IMR-90 (cell line): ENCODE measurements around the gene SLC39A11. TPM values are rescaled to one million over a fixed set of nuclear protein-coding genes. Genes with fewer than 3 reads are reported as not detected.

ENCODE experiments used
- ATAC-seq: fragments of 200-7000 bp; cut with Tn5 transposase; 2 replicates; pipeline ENCODE4 v1.9.1; 2020; ENCODE audit warnings: low read depth, mild to moderate bottlenecking, moderate library complexity
- BruUV-seq: library from RNA; stranded (reverse); fragments of 400-500 nt; replicated peaks from 2 replicates; lab custom pipeline; 2021; lab: Mats Ljungman, UMichigan
- CTCF ChIA-PET: fragments of 300-600 bp; formaldehyde crosslinking; extraction: SDS; loops from one replicate; lab custom pipeline; 2021; ENCODE audit warnings: antibody characterized with exemption; lab: Yijun Ruan, JAX
- POLR2A ChIA-PET: fragments of 300-600 bp; sonication (Branson Sonifier 250); formaldehyde crosslinking; loops from one replicate; lab custom pipeline; 2022; ENCODE audit warnings: antibody characterized with exemption; ENCODE audit not compliant: unreplicated experiment; lab: Charles Lee
- DNase-seq: peaks from one replicate; pipeline ENCODE4 v3.0.0; 2013
- H2AFZ ChIP-seq: replicated peaks from 2 replicates; pipeline ENCODE3; 2013; ENCODE audit warnings: low read length, mild to moderate bottlenecking; ENCODE audit not compliant: poor library complexity
- H2AK5ac ChIP-seq: 2 replicates; pipeline ENCODE4 v1.6.1; 2013; ENCODE audit warnings: low read depth, low read length, inconsistent platforms
- H2AK9ac ChIP-seq: replicated peaks from 2 replicates; pipeline ENCODE3; 2013; ENCODE audit warnings: mild to moderate bottlenecking, low read depth, low read length, moderate library complexity; ENCODE audit not compliant: poor library complexity
- H2BK120ac ChIP-seq: 2 replicates; pipeline ENCODE4 v1.6.1; 2013; ENCODE audit warnings: low read depth, low read length, inconsistent platforms
- H2BK15ac ChIP-seq: 3 replicates; pipeline ENCODE4 v1.6.1; 2013; ENCODE audit warnings: low read depth, low read length, inconsistent platforms
- H2BK20ac ChIP-seq: 2 replicates; pipeline ENCODE4 v1.6.1; 2013; ENCODE audit warnings: low read depth, mild to moderate bottlenecking, inconsistent platforms, low read length, moderate library complexity
- H2BK5ac ChIP-seq: 2 replicates; pipeline ENCODE4 v1.6.1; 2013; ENCODE audit warnings: mild to moderate bottlenecking, low read depth, low read length, inconsistent platforms; ENCODE audit not compliant: poor library complexity, severe bottlenecking
- H3K14ac ChIP-seq: replicated peaks from 2 replicates; pipeline ENCODE4 v1.6.1; 2013; ENCODE audit warnings: low read depth, low read length, inconsistent platforms
- H3K18ac ChIP-seq: 2 replicates; pipeline ENCODE4 v1.6.1; 2013; ENCODE audit warnings: low read depth, low read length, control low read depth
- H3K23ac ChIP-seq: 2 replicates; pipeline ENCODE4 v1.6.1; 2013; ENCODE audit warnings: low read depth, low read length, inconsistent platforms
- H3K27ac ChIP-seq: 2 replicates; pipeline ENCODE4 v1.5.1; 2013; ENCODE audit warnings: mild to moderate bottlenecking, control low read depth, low read length; ENCODE audit not compliant: insufficient read depth
- H3K27me3 ChIP-seq: 2 replicates; pipeline ENCODE4 v1.6.1; 2013; ENCODE audit warnings: low read length; ENCODE audit not compliant: control insufficient read depth, insufficient read depth
- H3K36me3 ChIP-seq: 2 replicates; pipeline ENCODE4 v1.6.1; 2013; ENCODE audit warnings: low read length, mixed read lengths; ENCODE audit not compliant: control insufficient read depth, insufficient read depth
- H3K4ac ChIP-seq: 2 replicates; pipeline ENCODE4 v1.6.1; 2013; ENCODE audit warnings: low read depth, low read length, inconsistent platforms
- H3K4me1 ChIP-seq: 2 replicates; pipeline ENCODE4 v1.6.1; 2013; ENCODE audit warnings: low read length, mixed read lengths; ENCODE audit not compliant: control insufficient read depth, insufficient read depth
- H3K4me2 ChIP-seq: 2 replicates; pipeline ENCODE4 v1.6.1; 2013; ENCODE audit warnings: low read depth, mild to moderate bottlenecking, control low read depth, low read length, moderate library complexity
- H3K4me3 ChIP-seq: 2 replicates; pipeline ENCODE4 v1.5.1; 2013; ENCODE audit warnings: low read depth, mild to moderate bottlenecking, control low read depth, low read length, moderate library complexity; ENCODE audit not compliant: insufficient read depth
- H3K56ac ChIP-seq: 2 replicates; pipeline ENCODE4 v1.6.1; 2013; ENCODE audit warnings: low read length, inconsistent platforms; ENCODE audit not compliant: insufficient read depth; ENCODE audit errors: extremely low read depth
- H3K79me1 ChIP-seq, 2 experiments: 2 replicates each; pipeline ENCODE4 v1.6.1; 2013; ENCODE audit warnings: low read length in 2 of 2, inconsistent platforms in 1 of 2, low read depth in 1 of 2
- H3K9ac ChIP-seq: 2 replicates; pipeline ENCODE4 v1.6.1; 2013; ENCODE audit warnings: low read depth, low read length, control low read depth
- H3K9me1 ChIP-seq: 2 replicates; pipeline ENCODE4 v1.6.1; 2013; ENCODE audit warnings: low read length, inconsistent platforms; ENCODE audit not compliant: insufficient read depth
- H3K9me3 ChIP-seq: 2 replicates; pipeline ENCODE4 v1.6.1; 2013; ENCODE audit warnings: low read length; ENCODE audit not compliant: control insufficient read depth, insufficient read depth
- H4K20me1 ChIP-seq: 2 replicates; pipeline ENCODE4 v1.6.1; 2013; ENCODE audit warnings: low read length, inconsistent platforms; ENCODE audit not compliant: insufficient read depth
- H4K5ac ChIP-seq: 2 replicates; pipeline ENCODE4 v1.6.1; 2013; ENCODE audit warnings: mild to moderate bottlenecking, low read depth, low read length, control low read depth
- H4K8ac ChIP-seq, 2 experiments: 2 replicates each; pipeline ENCODE4 v1.6.1; 2013; ENCODE audit warnings: low read depth in 2 of 2, low read length in 2 of 2, control low read depth in 1 of 2, inconsistent platforms in 1 of 2
- H4K91ac ChIP-seq: 2 replicates; pipeline ENCODE4 v1.6.1; 2013; ENCODE audit warnings: low read depth, low read length, inconsistent platforms; ENCODE audit not compliant: insufficient read depth
- BHLHE40 ChIP-seq: fragments of 150-350 bp; IDR thresholded peaks from 2 replicates; pipeline ENCODE4 v1.6.1; 2016; ENCODE audit warnings: mild to moderate bottlenecking, low read depth, low read length
- CEBPB ChIP-seq: IDR thresholded peaks from 2 replicates; pipeline ENCODE4 v1.6.1; 2012; ENCODE audit warnings: low read depth, low read length, improper control_type of control experiment
- CHD1 ChIP-seq: IDR thresholded peaks from 2 replicates; pipeline ENCODE4 v1.6.1; 2012; ENCODE audit warnings: low read depth, low read length, improper control_type of control experiment
- FOS ChIP-seq: fragments of 150-350 bp; IDR thresholded peaks from 2 replicates; pipeline ENCODE4 v1.6.1; 2016; ENCODE audit warnings: low read depth, low read length
- MAFK ChIP-seq: IDR thresholded peaks from 2 replicates; pipeline ENCODE4 v1.6.1; 2012; ENCODE audit warnings: low read depth, low read length, improper control_type of control experiment
- MAZ ChIP-seq: IDR thresholded peaks from 2 replicates; pipeline ENCODE4 v1.6.1; 2012; ENCODE audit warnings: low read depth, mild to moderate bottlenecking, low read length, improper control_type of control experiment, moderate library complexity, borderline replicate concordance
- MXI1 ChIP-seq: IDR thresholded peaks from 2 replicates; pipeline ENCODE4 v1.6.1; 2012; ENCODE audit warnings: low read depth, mild to moderate bottlenecking, low read length, moderate library complexity, borderline replicate concordance
- NFE2L2 ChIP-seq: fragments of 150-350 bp; IDR thresholded peaks from 2 replicates; pipeline ENCODE4 v1.6.1; 2016; ENCODE audit warnings: low read depth, mild to moderate bottlenecking, low read length
- POLR2A ChIP-seq: IDR thresholded peaks from 2 replicates; pipeline ENCODE4 v1.6.1; 2012; ENCODE audit warnings: mild to moderate bottlenecking, low read depth, low read length
- RAD21 ChIP-seq: IDR thresholded peaks from 2 replicates; pipeline ENCODE4 v1.6.1; 2012; ENCODE audit warnings: low read length, improper control_type of control experiment
- RCOR1 ChIP-seq: IDR thresholded peaks from 2 replicates; pipeline ENCODE4 v1.6.1; 2012; ENCODE audit warnings: mild to moderate bottlenecking, low read length, improper control_type of control experiment; ENCODE audit not compliant: insufficient replicate concordance
- RFX5 ChIP-seq: IDR thresholded peaks from 2 replicates; pipeline ENCODE4 v1.8.0; 2012; ENCODE audit warnings: low read depth, mild to moderate bottlenecking, low read length, moderate library complexity
- SMC3 ChIP-seq: fragments of 150-350 bp; IDR thresholded peaks from 2 replicates; pipeline ENCODE4 v1.6.1; 2016; ENCODE audit warnings: low read depth, mild to moderate bottlenecking, antibody characterized with exemption, low read length, moderate library complexity
- WGBS, 2 experiments: methylation state at CpG; one replicate each; pipeline versions ENCODE4 v1.1.5 to v1.1.7; 2013; ENCODE audit warnings: missing lambda C conversion rate in 2 of 2; ENCODE audit not compliant: insufficient read length in 1 of 2; ENCODE audit errors: extremely low coverage in 2 of 2; 5-methylcytosine and 5-hydroxymethylcytosine counted together
- dilution Hi-C: fragments of 300-500 bp; cut with HindIII; formaldehyde crosslinking; loops from one replicate; pipeline ENCODE4 v1.14.3; 2018; ENCODE audit warnings: low sequenced_read_pairs; ENCODE audit not compliant: unreplicated experiment
- in situ Hi-C: fragments of 300-500 bp; cut with MboI; formaldehyde crosslinking; loops from 3 replicates; pipeline ENCODE4 v1.14.3; 2019; ENCODE audit warnings: low sequenced_read_pairs, inconsistent platforms, mixed read lengths
- intact Hi-C: fragments of 100-400 bp; cut with micrococcal nuclease; formaldehyde crosslinking; loops from 2 replicates; pipeline ENCODE4 v1.10.0; 2022
- polyA plus RNA-seq, 3 experiments: library from polyadenylated mRNA; depleted of rRNA; stranded (reverse); fragments of >200 nt; gene quantifications; 2 replicates each; pipeline ENCODE4 v1.2.3, GENCODE V29; 2012; ENCODE audit warnings: low replicate concordance in 1 of 3
- total RNA-seq: library from RNA; depleted of rRNA; stranded (reverse); fragments of >200 nt; gene quantifications from 2 replicates; pipeline ENCODE4 v1.2.3, GENCODE V29; 2012
- TF ChIP-seq, protein P1 (sequence below): fragments of 150-350 bp; IDR thresholded peaks from 2 replicates; pipeline ENCODE4 v1.6.1; 2016; ENCODE audit warnings: low read depth, mild to moderate bottlenecking, low read length, moderate library complexity, borderline replicate concordance
- TF ChIP-seq, protein P2 (sequence below): conservative IDR thresholded peaks from 2 replicates; pipeline ENCODE4 v1.5.1; 2012; ENCODE audit warnings: mild to moderate bottlenecking, low read depth, low read length, improper control_type of control experiment
- TF ChIP-seq, protein P3 (sequence below): fragments of 150-350 bp; IDR thresholded peaks from 2 replicates; pipeline ENCODE4 v1.6.1; 2017; ENCODE audit warnings: mild to moderate bottlenecking, antibody characterized with exemption, low read length, low read depth

The SLC39A11 gene
- total and polyA plus RNA-seq, 2 of the 4 experiments (the other 2 are of a cell fraction): 8.8 to 14.3 TPM

DNA sequence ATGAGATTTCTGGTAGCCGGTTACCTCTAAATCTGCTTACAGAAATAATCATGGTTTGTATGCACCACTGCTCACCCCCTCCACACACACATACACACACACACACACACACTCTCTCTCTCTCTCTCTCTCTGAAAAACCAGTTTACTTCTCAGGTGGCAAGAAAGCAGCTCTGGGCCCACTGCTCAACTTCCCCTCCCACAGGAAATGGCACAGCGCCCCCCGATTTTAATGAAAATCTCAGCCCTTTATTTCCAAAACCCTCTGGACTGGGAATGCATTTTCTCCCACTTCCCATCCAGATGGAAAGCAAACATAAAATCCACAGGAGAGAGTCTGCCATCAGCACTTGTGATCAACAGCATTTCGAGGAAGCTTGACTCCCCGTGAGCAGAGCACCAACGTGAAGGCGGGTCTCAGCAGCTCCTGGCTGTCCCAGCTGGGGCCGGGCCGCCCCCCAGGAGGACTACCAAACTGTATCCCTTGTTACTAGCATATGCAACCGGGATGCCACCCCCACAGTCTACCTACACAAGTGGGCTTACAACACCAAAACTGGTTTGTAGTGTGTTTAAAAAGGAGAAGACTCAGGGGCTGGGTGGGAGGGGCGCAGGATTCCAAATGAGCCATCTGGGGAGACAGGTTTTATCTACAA, 121.1 kb downstream of the SLC39A11 start:
- BruUV-seq: no TSS peak
- no peaks in the 10 kb centered on the region for H3K27me3 ChIP-seq
- H3K4me2 ChIP-seq: no peak overlapping the region
- no peak overlapping the region for H4K8ac ChIP-seq
- ChIA-PET POLR2A (no interaction called here), CTCF (interaction anchor here (0.6 to 1.8 kb wide), 2 partner anchors 15 to 538 kb away, joined by 3 to 4 read pairs; no protein-coding TSS in a partner anchor)
- H2AFZ ChIP-seq: no peak overlapping the region
- H2AK9ac ChIP-seq: no peak overlapping the region
- ATAC-seq (no peak), DNase-seq (no peak)
- intact Hi-C loops: no loop called here
- no peaks in the 10 kb centered on the region for H4K20me1 ChIP-seq
- no peak overlapping the region for H3K23ac ChIP-seq
- H2AK5ac ChIP-seq: no peak overlapping the region
- peaks cover 8% of the 10 kb centered on the region; the same call in 1 of the 2 replicates for H3K9me1 ChIP-seq
- H2BK20ac ChIP-seq: no peak overlapping the region
- no CpG with 5 or more reads among the region's 11 CpGs for WGBS, 2 experiments
- H4K91ac ChIP-seq: no peak overlapping the region
- peaks cover 2% of the 10 kb centered on the region; the same call in 1 of the 2 replicates for H3K4me1 ChIP-seq
- H3K4me3 ChIP-seq: no peak overlapping the region
- no peak overlapping the region for H3K27ac ChIP-seq
- no peak overlapping the region for H2BK5ac ChIP-seq
- no peak overlapping the region for H3K14ac ChIP-seq
- H2BK15ac ChIP-seq: no peak overlapping the region
- H3K56ac ChIP-seq: no peak overlapping the region
- H3K4ac ChIP-seq: no peak overlapping the region
- peaks cover 0 to 10% of the 10 kb centered on the region in 2 experiments; a peak in 3 of 4 replicates for H3K79me1 ChIP-seq
- H3K9ac ChIP-seq: no peak overlapping the region
- no peak overlapping the region for H4K5ac ChIP-seq
- no peak overlapping the region for H3K18ac ChIP-seq
- in situ Hi-C loops: no loop called here
- dilution Hi-C loops: no loop called here
- TF ChIP-seq MAFK (no peak), RCOR1 (no peak), RFX5 (no peak), CHD1 (no peak), RAD21 (no peak), BHLHE40 (no peak), MXI1 (no peak), NFE2L2 (no peak), FOS (no peak), MAZ (no peak), POLR2A (no peak), CEBPB (no peak), SMC3 (no peak)
- TF ChIP-seq, protein P1, sequence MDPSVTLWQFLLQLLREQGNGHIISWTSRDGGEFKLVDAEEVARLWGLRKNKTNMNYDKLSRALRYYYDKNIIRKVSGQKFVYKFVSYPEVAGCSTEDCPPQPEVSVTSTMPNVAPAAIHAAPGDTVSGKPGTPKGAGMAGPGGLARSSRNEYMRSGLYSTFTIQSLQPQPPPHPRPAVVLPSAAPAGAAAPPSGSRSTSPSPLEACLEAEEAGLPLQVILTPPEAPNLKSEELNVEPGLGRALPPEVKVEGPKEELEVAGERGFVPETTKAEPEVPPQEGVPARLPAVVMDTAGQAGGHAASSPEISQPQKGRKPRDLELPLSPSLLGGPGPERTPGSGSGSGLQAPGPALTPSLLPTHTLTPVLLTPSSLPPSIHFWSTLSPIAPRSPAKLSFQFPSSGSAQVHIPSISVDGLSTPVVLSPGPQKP: no peak
- TF ChIP-seq, protein P2, sequence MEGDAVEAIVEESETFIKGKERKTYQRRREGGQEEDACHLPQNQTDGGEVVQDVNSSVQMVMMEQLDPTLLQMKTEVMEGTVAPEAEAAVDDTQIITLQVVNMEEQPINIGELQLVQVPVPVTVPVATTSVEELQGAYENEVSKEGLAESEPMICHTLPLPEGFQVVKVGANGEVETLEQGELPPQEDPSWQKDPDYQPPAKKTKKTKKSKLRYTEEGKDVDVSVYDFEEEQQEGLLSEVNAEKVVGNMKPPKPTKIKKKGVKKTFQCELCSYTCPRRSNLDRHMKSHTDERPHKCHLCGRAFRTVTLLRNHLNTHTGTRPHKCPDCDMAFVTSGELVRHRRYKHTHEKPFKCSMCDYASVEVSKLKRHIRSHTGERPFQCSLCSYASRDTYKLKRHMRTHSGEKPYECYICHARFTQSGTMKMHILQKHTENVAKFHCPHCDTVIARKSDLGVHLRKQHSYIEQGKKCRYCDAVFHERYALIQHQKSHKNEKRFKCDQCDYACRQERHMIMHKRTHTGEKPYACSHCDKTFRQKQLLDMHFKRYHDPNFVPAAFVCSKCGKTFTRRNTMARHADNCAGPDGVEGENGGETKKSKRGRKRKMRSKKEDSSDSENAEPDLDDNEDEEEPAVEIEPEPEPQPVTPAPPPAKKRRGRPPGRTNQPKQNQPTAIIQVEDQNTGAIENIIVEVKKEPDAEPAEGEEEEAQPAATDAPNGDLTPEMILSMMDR: no peak
- TF ChIP-seq, protein P3, sequence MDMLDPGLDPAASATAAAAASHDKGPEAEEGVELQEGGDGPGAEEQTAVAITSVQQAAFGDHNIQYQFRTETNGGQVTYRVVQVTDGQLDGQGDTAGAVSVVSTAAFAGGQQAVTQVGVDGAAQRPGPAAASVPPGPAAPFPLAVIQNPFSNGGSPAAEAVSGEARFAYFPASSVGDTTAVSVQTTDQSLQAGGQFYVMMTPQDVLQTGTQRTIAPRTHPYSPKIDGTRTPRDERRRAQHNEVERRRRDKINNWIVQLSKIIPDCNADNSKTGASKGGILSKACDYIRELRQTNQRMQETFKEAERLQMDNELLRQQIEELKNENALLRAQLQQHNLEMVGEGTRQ: no peak
- H2BK120ac ChIP-seq: no peak overlapping the region
- no peaks in the 10 kb centered on the region for H3K9me3 ChIP-seq
- H3K36me3 ChIP-seq: no peaks in the 10 kb centered on the region
